Muscle layer of duodenum (tissue), 2 donors: Measurements from ENCODE around the gene ARHGAP42.
"Not testable (repeated sequence)": the region's sequence is repeated elsewhere in the genome, so short reads cannot be mapped to it uniquely, and the experiment has no call there.

ENCODE experiments used
- H3K27ac ChIP-seq: one replicate; pipeline ENCODE4 v1.7.0; 2013; ENCODE audit warnings: mild to moderate bottlenecking, low read length
- H3K27me3 ChIP-seq: one replicate; pipeline ENCODE4 v1.7.0; 2013; ENCODE audit warnings: low read depth, mild to moderate bottlenecking, control low read depth, low read length
- H3K36me3 ChIP-seq, 2 donors: one replicate each; pipeline ENCODE4 v1.7.0; 2013; ENCODE audit warnings: low read length in 2 of 2, control low read depth in 1 of 2, mild to moderate bottlenecking in 1 of 2; ENCODE audit not compliant: insufficient read depth in 2 of 2, control insufficient read depth in 1 of 2
- H3K4me1 ChIP-seq, 2 donors: one replicate each; pipeline ENCODE4 v1.7.0; 2013; ENCODE audit warnings: low read length in 2 of 2, mild to moderate bottlenecking in 2 of 2, control low read depth in 1 of 2, moderate library complexity in 1 of 2; ENCODE audit not compliant: insufficient read depth in 2 of 2, control insufficient read depth in 1 of 2
- H3K4me3 ChIP-seq, 2 donors: one replicate each; pipeline ENCODE4 v1.7.0; 2013; ENCODE audit warnings: low read length in 2 of 2, low read depth in 1 of 2, mild to moderate bottlenecking in 1 of 2
- H3K9me3 ChIP-seq, 2 donors: one replicate each; pipeline ENCODE4 v1.7.0; 2013; ENCODE audit warnings: low read length in 2 of 2, control low read depth in 1 of 2, mild to moderate bottlenecking in 1 of 2; ENCODE audit not compliant: control insufficient read depth in 1 of 2
- donor health status: healthy.

The ARHGAP42 gene

GRCh38 chr11:100687054-100687629 lies at the start of gene ARHGAP42:
Gene ARHGAP42 (plus strand): TSS chr11:100687288. CDS start chr11:100687679, 391 bp downstream.
- H3K4me1 ChIP-seq = peaks cover 8 to 19% of the 10 kb centered on the region in 2 donors

GRCh38 chr11:100637706-100638105 lies 49.4 kb upstream of the ARHGAP42 start:
- Histone ChIP-seq H3K4me1 (peaks cover 2 to 19% of the 10 kb centered on the region in 2 donors), H3K4me3 (no peak overlapping the region), H3K27ac (no peak overlapping the region), H3K9me3 (no peaks in the 10 kb centered on the region), H3K36me3 (no peaks in the 10 kb centered on the region), H3K27me3 (no peaks in the 10 kb centered on the region)

More at GRCh38 chr11:100687054-100687629, at the start of gene ARHGAP42:
- peak within 1 kb of the TSS; percentile 74 for H3K27ac ChIP-seq
- H3K27me3 ChIP-seq = no peaks in the 10 kb centered on the region
- peak within 1 kb of the TSS; percentile 47 to 77 for H3K4me3 ChIP-seq
- no peaks in the 10 kb centered on the region for H3K36me3 ChIP-seq
- no peaks in the 10 kb centered on the region for H3K9me3 ChIP-seq

- H3K36me3 ChIP-seq = no peaks in the 10 kb centered on the region
- H3K9me3 ChIP-seq = no peaks in the 10 kb centered on the region
- H3K4me1 ChIP-seq = peaks cover 3 to 21% of the 10 kb centered on the region in 2 donors
- no peak overlapping the region for H3K27ac ChIP-seq
- H3K4me3 ChIP-seq = no peak overlapping the region
- H3K27me3 ChIP-seq = no peaks in the 10 kb centered on the region
These were observed 48.4 kb upstream of the ARHGAP42 start for GRCh38 chr11:100638648-100639047.

GRCh38 chr11:100639140-100639539 lies 47.9 kb upstream of the ARHGAP42 start:
- H3K4me1 ChIP-seq = peaks cover 3 to 24% of the 10 kb centered on the region in 2 donors
- H3K9me3 ChIP-seq = no peaks in the 10 kb centered on the region
- no peak overlapping the region for H3K4me3 ChIP-seq
- no peak overlapping the region for H3K27ac ChIP-seq
- H3K27me3 ChIP-seq = no peaks in the 10 kb centered on the region
- H3K36me3 ChIP-seq = no peaks in the 10 kb centered on the region

- no peak overlapping the region for H3K27ac ChIP-seq
- H3K27me3 ChIP-seq = no peaks in the 10 kb centered on the region
- H3K4me3 ChIP-seq = no peak overlapping the region
- no peaks in the 10 kb centered on the region for H3K36me3 ChIP-seq
- peaks cover 3 to 29% of the 10 kb centered on the region in 2 donors for H3K4me1 ChIP-seq
- no peaks in the 10 kb centered on the region for H3K9me3 ChIP-seq
These were observed 47.0 kb upstream of the ARHGAP42 start for GRCh38 chr11:100640071-100640470.

GRCh38 chr11:100640646-100641045 lies 46.4 kb upstream of the ARHGAP42 start:
- Histone ChIP-seq H3K4me1 (peaks cover 3 to 29% of the 10 kb centered on the region in 2 donors), H3K27ac (no peak overlapping the region), H3K27me3 (no peaks in the 10 kb centered on the region), H3K9me3 (no peaks in the 10 kb centered on the region), H3K4me3 (no peak overlapping the region), H3K36me3 (no peaks in the 10 kb centered on the region)

- Histone ChIP-seq H3K36me3 (no peaks in the 10 kb centered on the region), H3K27ac (no peak overlapping the region), H3K4me1 (peaks cover 3 to 29% of the 10 kb centered on the region in 2 donors), H3K27me3 (no peaks in the 10 kb centered on the region), H3K4me3 (no peak overlapping the region), H3K9me3 (no peaks in the 10 kb centered on the region)
These were observed 45.6 kb upstream of the ARHGAP42 start for GRCh38 chr11:100641456-100641855.

- H3K27ac ChIP-seq = no peak overlapping the region
- H3K36me3 ChIP-seq = no peaks in the 10 kb centered on the region
- no peak overlapping the region for H3K4me3 ChIP-seq
- H3K27me3 ChIP-seq = no peaks in the 10 kb centered on the region
- peaks cover 3 to 19% of the 10 kb centered on the region in 2 donors for H3K4me1 ChIP-seq
- peaks cover 0 to 7% of the 10 kb centered on the region in 2 donors for H3K9me3 ChIP-seq
These were observed 40.5 kb upstream of the ARHGAP42 start for GRCh38 chr11:100646545-100646944.

- Histone ChIP-seq H3K36me3 (no peaks in the 10 kb centered on the region), H3K27me3 (no peaks in the 10 kb centered on the region), H3K4me1 (peaks cover 0 to 15% of the 10 kb centered on the region in 2 donors), H3K9me3 (peaks cover 0 to 7% of the 10 kb centered on the region in 2 donors), H3K27ac (no peak overlapping the region), H3K4me3 (no peak overlapping the region)
These were observed 39.2 kb upstream of the ARHGAP42 start for GRCh38 chr11:100647861-100648260.

GRCh38 chr11:100663583-100663982 lies 23.5 kb upstream of the ARHGAP42 start:
- no peaks in the 10 kb centered on the region for H3K36me3 ChIP-seq
- no peaks in the 10 kb centered on the region for H3K27me3 ChIP-seq
- H3K9me3 ChIP-seq = no peaks in the 10 kb centered on the region
- H3K4me1 ChIP-seq = no peaks in the 10 kb centered on the region
- H3K27ac ChIP-seq = no peak overlapping the region
- H3K4me3 ChIP-seq = no peak overlapping the region

- Histone ChIP-seq H3K4me3 (no peak overlapping the region), H3K4me1 (no peaks in the 10 kb centered on the region), H3K27ac (no peak overlapping the region), H3K27me3 (no peaks in the 10 kb centered on the region), H3K9me3 (no peaks in the 10 kb centered on the region), H3K36me3 (no peaks in the 10 kb centered on the region)
These were observed 23.1 kb upstream of the ARHGAP42 start for GRCh38 chr11:100663996-100664395.

GRCh38 chr11:100666816-100667215 lies 20.3 kb upstream of the ARHGAP42 start:
- not testable (repeated sequence) for H3K27ac ChIP-seq, H3K4me3 ChIP-seq, H3K36me3 ChIP-seq, H3K4me1 ChIP-seq, H3K9me3 ChIP-seq, H3K27me3 ChIP-seq
